Effector memory CD8-positive, alpha-beta T cell (primary cell): ENCODE results near the gene GRK1.

Experiments used
- ATAC-seq: fragments of 150-1000 bp; cut with Tn5 transposase; replicated peaks from 2 replicates; pipeline ENCODE4 v1.10.0; 2021; ENCODE audit warnings: mild to moderate bottlenecking, moderate library complexity
- DNase-seq, 3 experiments: peaks; one replicate each; pipeline ENCODE4 v3.0.0; 2021
- H3K27ac Mint-ChIP-seq, 2 donors: one replicate each; pipeline ENCODE4 v1.8.0; 2022; ENCODE audit warnings: mild to moderate bottlenecking in 2 of 2, mixed read lengths in 2 of 2, moderate library complexity in 2 of 2
- H3K27me3 Mint-ChIP-seq, 2 donors: one replicate each; pipeline ENCODE4 v1.8.0; 2022; ENCODE audit warnings: mixed read lengths in 2 of 2
- H3K36me3 Mint-ChIP-seq: one replicate; pipeline ENCODE4 v1.8.0; 2022; ENCODE audit warnings: mild to moderate bottlenecking, moderate library complexity, mixed read lengths; ENCODE audit not compliant: insufficient read depth
- H3K4me1 Mint-ChIP-seq, 2 donors: one replicate each; pipeline ENCODE4 v1.8.0; 2022; ENCODE audit warnings: low read depth in 2 of 2, mixed read lengths in 2 of 2
- H3K4me3 Mint-ChIP-seq, 2 donors: one replicate each; pipeline ENCODE4 v1.8.0; 2022; ENCODE audit warnings: mild to moderate bottlenecking in 2 of 2, mixed read lengths in 2 of 2, moderate library complexity in 2 of 2
- H3K9me3 Mint-ChIP-seq, 2 donors: one replicate each; pipeline ENCODE4 v1.8.0; 2022; ENCODE audit warnings: mixed read lengths in 2 of 2

Gene GRK1

DNA sequence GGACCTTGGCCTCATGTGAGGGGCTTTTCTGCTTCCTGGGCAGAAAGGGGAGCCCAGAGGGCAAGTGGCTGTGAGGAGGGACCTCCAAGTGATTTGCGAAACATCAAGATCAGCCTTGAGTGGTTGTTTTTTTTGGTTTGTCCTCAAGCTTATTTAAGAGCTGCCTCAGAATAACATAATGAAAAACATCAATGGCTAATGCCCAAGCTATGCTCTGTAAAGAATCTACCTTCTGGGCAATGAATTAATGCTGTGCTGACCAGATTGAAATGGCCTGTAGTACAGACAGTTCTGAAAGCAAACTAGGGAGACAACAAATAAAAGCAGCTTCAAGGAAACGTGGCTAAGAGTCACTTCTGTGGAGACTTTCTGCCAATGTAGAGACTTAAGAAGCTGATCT, 100.3 kb downstream of the GRK1 start:
- Mint-ChIP-seq H3K4me3 (no peak overlapping the region), H3K36me3 (peaks cover 11% of the 10 kb centered on the region), H3K27me3 (peaks cover 37 to 49% of the 10 kb centered on the region in 2 donors), H3K9me3 (no peaks in the 10 kb centered on the region), H3K4me1 (peaks cover 0 to 6% of the 10 kb centered on the region in 2 donors), H3K27ac (no peak overlapping the region)
- DNase-seq (no peak), ATAC-seq (no peak)

DNA sequence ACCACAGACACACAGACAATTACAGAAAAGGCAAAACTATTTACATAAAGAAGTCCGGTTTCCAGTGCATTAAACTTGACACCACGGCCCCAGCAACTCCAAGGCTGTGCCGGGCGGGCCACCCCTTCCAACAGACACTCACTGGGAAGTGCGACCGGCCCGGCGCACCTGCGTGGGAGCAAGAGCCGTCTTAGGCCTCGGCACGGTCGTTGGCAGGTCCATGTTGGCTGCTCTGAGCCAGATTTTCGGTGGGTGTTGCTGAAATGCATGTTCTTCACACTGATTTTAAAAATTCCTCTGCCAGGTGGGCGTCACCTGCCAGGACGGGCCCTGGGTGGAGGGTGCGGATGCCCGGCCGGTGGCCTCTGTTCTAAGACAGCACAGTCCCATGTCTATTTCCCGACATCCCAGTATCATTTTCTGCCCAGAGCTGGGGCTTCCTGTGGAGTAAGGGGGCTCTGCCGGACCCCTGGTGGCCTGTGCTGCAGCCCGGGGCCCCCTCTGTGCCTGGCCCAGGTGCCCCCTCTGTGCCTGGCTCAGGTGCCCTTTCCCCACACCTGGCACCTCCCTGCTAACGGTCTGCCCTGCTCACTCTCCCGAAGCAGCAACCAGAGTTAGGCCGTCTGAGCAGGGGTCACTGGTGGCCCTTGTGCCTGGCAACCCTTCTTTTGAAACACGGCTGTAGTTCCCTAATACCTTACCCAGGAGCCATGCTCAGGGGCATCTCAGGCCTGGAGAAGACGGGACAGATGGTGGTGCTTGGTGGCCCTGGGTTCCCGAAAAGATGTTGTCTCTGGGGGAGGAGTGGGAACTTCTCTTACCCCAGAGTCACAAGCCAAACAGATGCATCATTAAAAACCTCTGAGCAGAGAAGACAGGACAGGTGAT, 101.2 kb downstream of the GRK1 start:
- H3K27me3 Mint-ChIP-seq = peaks cover 29 to 40% of the 10 kb centered on the region in 2 donors
- H3K4me1 Mint-ChIP-seq = peaks cover 0 to 9% of the 10 kb centered on the region in 2 donors
- H3K9me3 Mint-ChIP-seq = no peaks in the 10 kb centered on the region
- no peak for ATAC-seq
- DNase-seq = no peak
- H3K4me3 Mint-ChIP-seq = no peak overlapping the region
- H3K36me3 Mint-ChIP-seq = peaks cover 11% of the 10 kb centered on the region
- H3K27ac Mint-ChIP-seq = no peak overlapping the region

DNA sequence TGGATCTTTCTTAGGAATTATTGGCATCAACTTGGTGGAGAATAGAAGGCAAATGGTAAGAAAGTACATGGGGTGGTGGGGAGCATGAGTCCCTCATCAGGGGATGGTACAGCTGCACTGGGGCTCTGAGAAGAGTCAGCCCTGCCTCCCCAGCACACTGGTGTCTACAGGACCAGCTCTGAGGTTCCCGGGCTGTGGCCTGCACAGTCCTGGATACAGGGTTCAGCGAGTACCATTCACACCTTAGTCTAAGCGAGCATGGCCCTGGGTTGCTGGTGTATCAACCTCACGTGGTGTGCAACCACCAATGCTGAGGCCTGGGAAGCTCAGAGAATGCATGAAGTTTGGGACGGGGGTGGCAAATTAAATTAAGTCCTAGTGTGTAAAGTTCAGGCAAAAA, 102.1 kb downstream of the GRK1 start:
- H3K36me3 Mint-ChIP-seq = peaks cover 11% of the 10 kb centered on the region
- H3K27ac Mint-ChIP-seq = no peak overlapping the region
- peaks cover 22 to 32% of the 10 kb centered on the region in 2 donors for H3K27me3 Mint-ChIP-seq
- peaks cover 0 to 9% of the 10 kb centered on the region in 2 donors for H3K4me1 Mint-ChIP-seq
- no peaks in the 10 kb centered on the region for H3K9me3 Mint-ChIP-seq
- H3K4me3 Mint-ChIP-seq = no peak overlapping the region
- DNase-seq (no peak), ATAC-seq (no peak)

DNA sequence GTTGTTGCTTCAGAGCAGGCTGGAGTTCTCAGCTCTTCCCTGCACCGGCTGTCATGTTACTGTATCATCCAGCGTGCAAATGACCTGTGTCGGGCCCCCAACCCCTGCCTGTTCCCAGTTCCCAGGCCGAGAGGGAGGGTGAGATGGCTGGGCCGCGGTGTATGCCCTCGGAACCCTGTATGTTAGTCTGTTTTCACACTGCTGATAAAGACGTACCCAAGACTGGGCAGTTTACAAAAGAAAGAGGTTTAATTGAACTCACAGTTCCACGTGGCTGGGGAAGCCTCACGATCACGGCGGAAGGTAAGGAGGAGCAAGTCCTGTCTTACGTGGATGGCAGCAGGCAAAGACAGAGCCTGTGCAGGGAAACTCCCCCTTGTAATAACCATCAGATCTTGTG, 102.9 kb downstream of the GRK1 start:
- H3K4me3 Mint-ChIP-seq = no peak overlapping the region
- peaks cover 18 to 26% of the 10 kb centered on the region in 2 donors for H3K27me3 Mint-ChIP-seq
- H3K36me3 Mint-ChIP-seq = peaks cover 11% of the 10 kb centered on the region
- H3K4me1 Mint-ChIP-seq = peaks cover 0 to 9% of the 10 kb centered on the region in 2 donors
- H3K27ac Mint-ChIP-seq = no peak overlapping the region
- no peak for ATAC-seq
- H3K9me3 Mint-ChIP-seq = no peaks in the 10 kb centered on the region
- DNase-seq = no peak

DNA sequence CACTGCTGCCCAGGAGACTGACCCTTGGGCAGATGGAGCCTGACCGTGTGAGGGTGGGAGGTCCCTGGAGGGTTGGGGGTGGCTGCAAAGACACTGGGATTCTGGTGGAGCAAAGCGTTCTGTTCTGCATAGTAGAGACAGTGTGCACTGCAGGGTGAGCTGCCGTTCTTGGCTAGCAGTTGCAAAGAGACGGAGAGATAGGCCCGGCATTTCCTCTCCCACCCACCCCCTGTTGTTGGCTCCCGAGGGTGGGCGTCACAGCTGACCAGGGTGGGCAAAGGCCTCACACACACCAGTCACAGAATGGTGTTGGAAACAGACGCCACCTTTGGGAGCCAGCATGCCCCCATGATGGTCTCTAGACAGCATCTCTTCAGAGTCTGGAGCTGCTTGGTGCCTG, 103.4 kb downstream of the GRK1 start:
- no peak overlapping the region for H3K4me3 Mint-ChIP-seq
- H3K27ac Mint-ChIP-seq = no peak overlapping the region
- DNase-seq (no peak), ATAC-seq (no peak)
- peaks cover 12 to 20% of the 10 kb centered on the region in 2 donors for H3K27me3 Mint-ChIP-seq
- peaks cover 8% of the 10 kb centered on the region for H3K36me3 Mint-ChIP-seq
- H3K9me3 Mint-ChIP-seq = no peaks in the 10 kb centered on the region
- peaks cover 0 to 9% of the 10 kb centered on the region in 2 donors for H3K4me1 Mint-ChIP-seq

DNA sequence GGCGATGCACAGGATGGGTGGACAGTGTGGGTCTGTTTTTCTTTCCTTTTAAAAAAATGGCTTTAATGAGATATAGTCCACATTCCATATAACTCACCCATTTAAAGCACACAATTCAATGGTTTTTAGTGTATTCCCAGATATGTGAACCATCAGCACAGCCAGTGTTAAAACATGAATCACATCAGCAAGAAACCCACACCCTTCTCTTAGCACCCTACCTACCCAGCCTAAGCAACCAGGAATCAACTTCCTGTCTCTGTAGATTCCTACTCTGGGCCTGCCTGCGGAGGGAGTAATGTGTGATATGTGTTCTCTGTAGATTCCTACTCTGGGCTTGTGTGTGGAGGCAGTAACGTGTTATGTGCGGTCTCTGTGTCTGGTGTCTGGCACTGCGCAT, 103.9 kb downstream of the GRK1 start:
- Mint-ChIP-seq H3K9me3 (no peaks in the 10 kb centered on the region), H3K4me3 (no peak overlapping the region), H3K27me3 (peaks cover 7 to 15% of the 10 kb centered on the region in 2 donors), H3K36me3 (peaks cover 5% of the 10 kb centered on the region), H3K4me1 (peaks cover 0 to 9% of the 10 kb centered on the region in 2 donors), H3K27ac (no peak overlapping the region)
- no peak for DNase-seq
- ATAC-seq = no peak

DNA sequence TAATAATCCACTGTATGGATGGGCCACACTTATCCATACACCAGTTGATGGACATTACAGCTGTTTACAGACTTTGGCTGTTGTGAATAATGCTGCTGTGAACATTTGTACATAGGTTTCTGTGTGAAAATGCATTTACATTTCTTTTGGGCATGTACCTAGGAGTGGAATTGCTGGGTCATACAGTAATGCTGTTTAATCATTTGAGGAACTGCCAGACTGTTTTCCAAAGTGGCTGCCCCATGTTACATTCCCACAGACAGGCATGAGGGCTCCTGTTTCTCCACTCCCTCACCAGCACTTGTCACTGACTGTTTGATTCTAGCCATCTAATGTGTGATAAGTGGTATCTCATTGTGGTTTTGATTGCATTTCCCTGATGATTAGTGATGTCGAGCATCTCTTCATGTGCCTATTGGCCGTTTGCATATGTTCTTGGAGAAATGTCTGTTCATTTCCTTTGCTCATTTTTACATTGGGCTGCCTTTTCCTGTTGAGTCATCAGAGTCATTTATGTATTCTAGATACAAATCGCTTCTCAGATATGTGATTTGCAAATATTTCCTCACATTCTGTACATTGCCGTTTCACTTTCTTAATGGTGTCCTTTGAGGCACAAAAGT, 104.8 kb downstream of the GRK1 start:
- Mint-ChIP-seq H3K36me3 (peaks cover 3% of the 10 kb centered on the region), H3K4me1 (peaks cover 0 to 9% of the 10 kb centered on the region in 2 donors), H3K27me3 (peaks cover 0 to 11% of the 10 kb centered on the region in 2 donors), H3K9me3 (no peaks in the 10 kb centered on the region), H3K27ac (no peak overlapping the region), H3K4me3 (no peak overlapping the region)
- ATAC-seq (no peak), DNase-seq (no peak)

DNA sequence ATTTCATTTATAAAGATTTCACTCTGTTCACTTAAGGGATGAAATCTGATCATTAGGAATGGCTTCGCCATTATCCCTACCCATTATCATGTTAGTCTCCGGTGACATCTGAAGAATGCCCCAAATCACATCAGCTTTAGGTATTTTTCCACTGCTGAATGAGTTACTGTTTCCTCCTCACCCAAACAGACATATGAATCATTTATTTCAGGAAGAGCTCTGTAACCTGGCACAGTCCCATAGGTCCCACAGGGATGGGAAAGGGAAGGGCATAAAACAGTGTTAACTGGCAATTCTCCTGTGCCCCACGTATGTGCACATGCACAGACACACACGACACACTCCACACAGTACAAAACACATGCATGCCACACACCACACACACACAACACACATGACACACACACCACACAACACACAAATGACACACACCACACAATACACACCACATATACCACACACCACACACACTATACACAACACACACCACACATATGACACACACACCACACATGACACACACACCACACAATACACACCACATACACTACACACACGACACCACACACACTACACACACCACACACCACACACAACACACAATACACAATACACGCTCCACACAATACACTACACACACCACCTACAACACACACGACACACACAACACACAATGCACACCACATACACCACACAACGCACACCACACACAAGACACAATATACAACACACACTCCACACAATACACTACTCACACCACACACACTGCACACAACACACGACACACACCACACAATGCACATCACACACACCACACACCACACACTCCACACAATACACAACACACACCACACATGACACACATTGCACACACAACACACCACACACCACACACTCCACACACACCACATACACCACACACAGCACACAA, 107.4 kb downstream of the GRK1 start:
- ATAC-seq (no peak), DNase-seq (no peak)
- Mint-ChIP-seq H3K9me3 (no peaks in the 10 kb centered on the region), H3K27ac (no peak overlapping the region), H3K36me3 (no peaks in the 10 kb centered on the region), H3K27me3 (peaks cover 17 to 28% of the 10 kb centered on the region in 2 donors), H3K4me3 (no peak overlapping the region), H3K4me1 (peaks cover 0 to 9% of the 10 kb centered on the region in 2 donors)

DNA sequence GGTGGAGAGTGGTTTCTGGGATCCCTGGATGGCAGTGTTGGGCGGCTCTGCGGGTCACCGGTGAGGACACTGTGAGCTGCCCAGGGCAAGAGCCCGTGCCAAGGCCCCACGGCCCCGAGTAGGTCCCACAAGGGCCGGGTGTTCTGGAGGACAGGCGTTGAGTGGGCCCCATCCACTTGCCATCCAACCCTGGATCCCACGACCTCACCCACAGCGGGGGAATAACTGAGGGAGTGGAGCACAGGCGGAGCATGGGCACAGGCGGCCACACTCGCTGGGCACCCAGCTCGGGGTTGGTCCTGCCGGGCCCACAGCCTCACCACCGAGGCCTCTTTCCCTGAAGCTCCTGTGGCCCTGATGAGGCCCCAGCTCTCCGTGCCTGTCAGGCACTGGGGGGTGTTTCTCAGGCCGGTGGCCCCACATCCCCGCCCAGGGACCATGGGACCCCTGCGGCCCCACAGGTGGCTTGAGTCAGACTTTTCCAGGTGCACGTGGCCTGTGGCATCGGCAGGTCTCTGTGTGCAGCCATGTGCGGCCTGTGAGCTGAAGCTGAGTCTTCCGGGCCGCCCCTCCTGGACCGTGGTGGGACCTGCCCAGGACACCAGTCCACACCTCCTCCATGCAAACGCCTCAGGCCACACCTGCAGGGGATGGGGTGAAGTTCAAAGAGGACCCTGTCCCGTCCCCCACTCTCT, 108.6 kb downstream of the GRK1 start:
- no peak for DNase-seq
- Mint-ChIP-seq H3K27me3 (peaks cover 18 to 29% of the 10 kb centered on the region in 2 donors), H3K4me3 (no peak overlapping the region), H3K27ac (no peak overlapping the region), H3K9me3 (no peaks in the 10 kb centered on the region), H3K4me1 (peaks cover 0 to 9% of the 10 kb centered on the region in 2 donors), H3K36me3 (no peaks in the 10 kb centered on the region)
- no peak for ATAC-seq

DNA sequence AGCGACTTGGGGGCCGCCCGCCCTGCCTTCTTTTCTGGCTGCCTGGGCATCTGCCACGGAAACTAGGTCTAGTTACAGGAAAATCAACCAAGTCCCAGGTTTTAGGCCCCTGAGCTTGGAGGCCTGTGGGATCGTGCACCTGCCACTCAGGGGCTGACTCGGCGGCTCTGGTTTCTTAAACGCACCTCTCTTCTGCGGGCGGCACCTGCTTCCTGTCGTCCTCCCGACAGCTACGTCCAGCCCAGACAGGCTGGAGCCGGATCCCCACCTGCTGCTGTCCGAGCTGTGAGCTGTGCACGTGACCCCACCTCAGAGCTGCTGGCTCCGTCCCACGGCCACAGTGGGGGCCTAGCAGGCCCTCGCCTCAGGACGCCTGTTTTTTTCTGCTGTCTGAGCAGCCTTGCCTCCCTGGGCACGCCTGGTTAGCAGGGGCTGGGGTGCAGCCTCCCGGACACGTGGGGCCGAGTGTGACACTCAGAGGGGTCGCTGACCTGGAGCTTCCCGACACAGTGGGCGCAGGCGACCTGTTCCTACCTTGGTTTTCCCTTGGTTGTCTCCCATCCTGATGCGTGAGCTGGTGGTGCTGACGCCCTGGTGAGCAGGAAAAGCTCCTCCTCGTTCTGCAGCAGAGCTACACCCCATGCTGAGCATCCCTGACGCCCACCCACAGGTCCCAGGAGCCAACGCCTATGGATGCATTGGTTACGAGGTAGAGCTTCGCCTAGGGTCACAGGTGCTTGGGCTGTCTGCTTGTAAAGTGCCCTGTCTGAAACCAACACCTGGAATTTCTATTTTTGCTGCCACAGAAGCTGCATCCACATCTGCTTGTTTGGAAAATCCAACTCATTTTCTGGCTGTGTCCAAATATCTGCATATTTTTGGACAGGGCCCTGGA, 109.5 kb downstream of the GRK1 start:
- H3K4me3 Mint-ChIP-seq = no peak overlapping the region
- DNase-seq (no peak), ATAC-seq (no peak)
- peaks cover 23 to 29% of the 10 kb centered on the region in 2 donors for H3K27me3 Mint-ChIP-seq
- H3K27ac Mint-ChIP-seq = no peak overlapping the region
- H3K36me3 Mint-ChIP-seq = no peaks in the 10 kb centered on the region
- peaks cover 0 to 9% of the 10 kb centered on the region in 2 donors for H3K4me1 Mint-ChIP-seq
- H3K9me3 Mint-ChIP-seq = no peaks in the 10 kb centered on the region

DNA sequence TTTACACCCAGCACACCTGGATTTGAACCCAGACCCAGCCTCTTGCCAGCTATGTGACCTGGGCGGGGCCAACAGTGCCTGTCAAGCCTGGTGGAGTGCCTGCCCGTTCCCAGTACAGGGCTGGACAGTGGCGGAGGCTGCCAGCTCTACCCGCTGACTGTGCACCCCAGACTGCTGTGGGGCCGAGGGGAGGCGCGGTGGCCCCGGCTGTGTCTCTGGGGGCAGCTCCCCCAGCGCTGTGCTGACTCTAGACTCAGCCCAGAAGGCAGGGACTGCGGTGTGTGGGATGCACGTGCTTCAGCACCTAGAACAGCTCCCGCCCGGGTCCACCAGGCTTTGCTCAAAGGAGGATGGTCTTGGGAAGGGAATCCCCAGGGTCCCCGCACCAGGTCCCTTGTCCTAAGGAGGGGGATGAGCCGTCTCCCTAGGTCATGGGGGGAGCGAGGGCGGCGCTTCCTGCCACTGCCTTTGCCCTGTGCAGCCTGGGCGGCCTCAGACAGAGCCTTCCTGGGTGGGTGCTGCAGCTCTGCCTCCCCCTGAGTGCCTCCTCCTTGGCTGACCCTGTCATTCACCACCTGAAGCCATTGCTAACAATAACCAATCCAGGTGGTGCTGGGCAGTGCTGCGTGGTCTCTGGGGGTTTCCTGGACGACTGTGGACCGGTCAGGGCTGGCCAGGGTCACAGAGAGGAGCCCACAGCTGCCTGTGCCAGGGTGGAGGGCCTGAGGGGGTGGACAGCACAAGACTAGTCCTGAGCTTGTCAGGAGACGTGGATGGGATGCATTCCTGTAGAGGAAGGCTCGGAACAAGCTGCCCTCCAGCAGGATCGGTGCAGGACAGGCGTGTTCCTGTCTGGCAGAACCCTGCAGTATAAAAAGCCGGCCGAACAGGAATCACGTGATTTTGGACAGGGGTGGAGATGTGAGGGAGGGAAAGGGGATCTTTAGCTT, 110.6 kb downstream of the GRK1 start:
- Mint-ChIP-seq H3K27me3 (peaks cover 24 to 29% of the 10 kb centered on the region in 2 donors), H3K27ac (no peak overlapping the region), H3K4me1 (peaks cover 0 to 1% of the 10 kb centered on the region in 2 donors), H3K9me3 (no peaks in the 10 kb centered on the region), H3K36me3 (no peaks in the 10 kb centered on the region), H3K4me3 (no peak overlapping the region)
- ATAC-seq (no peak), DNase-seq (no peak)
